GM12878 (cell line): ENCODE data around the gene CCER1. TPM values are rescaled to one million over a fixed set of nuclear protein-coding genes. Genes with fewer than 3 reads are reported as not detected.

ENCODE experiments used
- ATAC-seq: fragments of 200-7000 bp; cut with Tn5 transposase; 3 replicates; pipeline ENCODE4 v1.9.1; 2020; ENCODE audit warnings: mild to moderate bottlenecking, moderate library complexity
- BruUV-seq: library from RNA; stranded (reverse); fragments of 400-500 nt; replicated peaks from 2 replicates; lab custom pipeline; 2021; lab: Mats Ljungman, UMichigan
- CTCF ChIA-PET: fragments of 300-600 bp; sonication (Branson Sonifier 250); formaldehyde crosslinking; extraction: SDS; loops from one replicate; lab custom pipeline; 2021; ENCODE audit warnings: inconsistent platforms; lab: Yijun Ruan, JAX
- POLR2A ChIA-PET: fragments of 350-600 bp; formaldehyde crosslinking; extraction: SDS; loops from one replicate; lab custom pipeline; 2021; ENCODE audit warnings: inconsistent platforms; lab: Charles Lee
- RAD21 ChIA-PET: fragments of 300-600 bp; sonication (Branson Sonifier 250); formaldehyde crosslinking; loops from one replicate; lab custom pipeline; 2023; ENCODE audit warnings: antibody characterized with exemption; ENCODE audit not compliant: unreplicated experiment; lab: Charles Lee
- SMC1A ChIA-PET: fragments of 300-600 bp; sonication (Branson Sonifier 250); formaldehyde crosslinking; loops from one replicate; lab custom pipeline; 2023; ENCODE audit not compliant: unreplicated experiment, uncharacterized antibody; lab: Charles Lee
- DNase-seq: peaks from one replicate; pipeline ENCODE4 v3.0.0-alpha.2; 2011; ENCODE audit warnings: low read depth, low spot score
- FAIRE-seq: peaks from 3 replicates; lab custom pipeline; 2011; peaks lifted over from hg19 to GRCh38; lab: Jason Lieb, UNC
- H2AFZ ChIP-seq: 2 replicates; pipeline ENCODE4 v1.6.0; 2011; ENCODE audit warnings: low read depth, low read length, control low read depth; ENCODE audit not compliant: control insufficient read depth
- H3K27ac ChIP-seq: 2 replicates; pipeline ENCODE4 v1.5.1; 2011; ENCODE audit warnings: control low read depth; ENCODE audit not compliant: control insufficient read depth, insufficient read depth
- H3K27me3 ChIP-seq, 2 experiments: replicated peaks in 1 of 2; 2 replicates each; pipeline versions ENCODE4 v1.6.0 to v1.6.1; 2011; ENCODE audit warnings: low read length in 1 of 2; ENCODE audit not compliant: control insufficient read depth in 2 of 2, insufficient read depth in 2 of 2
- H3K36me3 ChIP-seq, 2 experiments: 2 replicates each; pipeline ENCODE4 v1.5.1; 2011; ENCODE audit warnings: low read length in 1 of 2; ENCODE audit not compliant: control insufficient read depth in 2 of 2, insufficient read depth in 2 of 2
- H3K4me1 ChIP-seq: 2 replicates; pipeline ENCODE4 v1.6.1; 2011; ENCODE audit warnings: mild to moderate bottlenecking, low read length, moderate library complexity, mixed read lengths; ENCODE audit not compliant: control insufficient read depth, insufficient read depth
- H3K4me2 ChIP-seq: 2 replicates; pipeline ENCODE4 v1.6.0; 2011; ENCODE audit warnings: control low read depth; ENCODE audit not compliant: control insufficient read depth, insufficient read depth
- H3K4me3 ChIP-seq: fragments of 200-600 bp; sonication (generic); 2 replicates; pipeline ENCODE4 v1.5.1; 2016
- H3K79me2 ChIP-seq: 2 replicates; pipeline ENCODE4 v1.6.0; 2011; ENCODE audit warnings: low read length; ENCODE audit not compliant: control insufficient read depth, insufficient read depth
- H3K9ac ChIP-seq: 2 replicates; pipeline ENCODE4 v1.8.0; 2011; ENCODE audit warnings: low read length, control low read depth, mixed read lengths; ENCODE audit not compliant: control insufficient read depth, insufficient read depth
- H3K9me3 ChIP-seq: replicated peaks from 3 replicates; pipeline ENCODE4 v1.5.1; 2011; ENCODE audit warnings: mild to moderate bottlenecking, low read length; ENCODE audit not compliant: control insufficient read depth, insufficient read depth
- H4K20me1 ChIP-seq: 2 replicates; pipeline ENCODE4 v1.6.0; 2011; ENCODE audit not compliant: control insufficient read depth, insufficient read depth
- ATF7 ChIP-seq: fragments of 450-650 bp; IDR thresholded peaks from 2 replicates; pipeline ENCODE4 v1.6.1; 2016; ENCODE audit warnings: low read depth, mild to moderate bottlenecking
- CBX3 ChIP-seq: fragments of 200-600 bp; sonication (generic); IDR thresholded peaks from 2 replicates; pipeline ENCODE4 v1.6.1; 2016; ENCODE audit warnings: low read depth, borderline replicate concordance
- EED ChIP-seq: sonication (generic); IDR thresholded peaks from 2 replicates; pipeline ENCODE4 v1.6.1; 2016; ENCODE audit warnings: antibody characterized with exemption, low read depth
- KDM1A ChIP-seq: fragments of 200-600 bp; sonication (generic); IDR thresholded peaks from 2 replicates; pipeline ENCODE4 v1.6.1; 2016; ENCODE audit warnings: borderline replicate concordance
- MXI1 ChIP-seq: fragments of 150-350 bp; IDR thresholded peaks from 2 replicates; pipeline ENCODE4 v1.6.1; 2011; ENCODE audit warnings: low read depth, mild to moderate bottlenecking, inconsistent platforms, low read length, improper control_type of control experiment
- RAD51 ChIP-seq: fragments of 450-650 bp; IDR thresholded peaks from 2 replicates; pipeline ENCODE4 v1.6.1; 2016; ENCODE audit warnings: moderate library complexity, mild to moderate bottlenecking, inconsistent platforms
- SMAD5 ChIP-seq: IDR thresholded peaks from 2 replicates; pipeline ENCODE4 v1.6.1; 2016; ENCODE audit warnings: antibody characterized with exemption, low read depth
- SP1 ChIP-seq: IDR thresholded peaks from one replicate; pipeline ENCODE4 v1.6.1; 2011; ENCODE audit warnings: low read depth, low read length
- SUPT20H ChIP-seq: IDR thresholded peaks from 2 replicates; pipeline ENCODE4 v1.6.1; 2011; ENCODE audit warnings: low read depth, mild to moderate bottlenecking, low read length, moderate library complexity, borderline replicate concordance; ENCODE audit not compliant: control insufficient read depth
- TARDBP ChIP-seq: IDR thresholded peaks from 2 replicates; pipeline ENCODE4 v1.6.1; 2016; ENCODE audit warnings: borderline replicate concordance
- YBX1 ChIP-seq: fragments of 450-650 bp; IDR thresholded peaks from 2 replicates; pipeline ENCODE4 v1.6.1; 2016; ENCODE audit warnings: antibody characterized with exemption
- ZBTB40 ChIP-seq: fragments of 450-650 bp; IDR thresholded peaks from 2 replicates; pipeline ENCODE4 v1.6.1; 2016; ENCODE audit warnings: mild to moderate bottlenecking, moderate library complexity, borderline replicate concordance
- ZNF217 ChIP-seq: fragments of 450-650 bp; IDR thresholded peaks from 2 replicates; pipeline ENCODE4 v1.6.1; 2017; ENCODE audit warnings: antibody characterized with exemption, mild to moderate bottlenecking
- WGBS: methylation state at CpG from one replicate; pipeline ENCODE4 v1.1.6; 2016; ENCODE audit warnings: low lambda C conversion rate; ENCODE audit not compliant: insufficient replicate concordance, insufficient coverage; ENCODE audit errors: missing lambda C conversion rate; 5-methylcytosine and 5-hydroxymethylcytosine counted together
- in situ Hi-C: fragments of 300-500 bp; cut with MboI; formaldehyde crosslinking; loops from 9 replicates; pipeline ENCODE4 v1.14.3; 2018; ENCODE audit warnings: mixed read lengths
- intact Hi-C: fragments of 100-400 bp; cut with micrococcal nuclease; formaldehyde crosslinking; loops from one replicate; pipeline ENCODE4 v1.14.2; 2022; ENCODE audit not compliant: unreplicated experiment
- polyA plus RNA-seq, 11 experiments: library from polyadenylated mRNA; depleted of rRNA in 4 of 11; unstranded in 6 of 11; stranded (reverse) in 5 of 11; fragments of >200 nt; fragmentation: Nextera tagmentation in 4 of 11; fragmentation: Illumina TruSeq in 1 of 11; extraction: Ambion mirVana in 4 of 11; extraction: Trizol in 1 of 11; gene quantifications; 1 replicate in 1 of 11; 2 replicates in 10 of 11; pipeline versions ENCODE4 v1.2.1 to v1.2.3, GENCODE V29; 2011 to 2016; ENCODE audit warnings: inconsistent platforms in 2 of 11, missing spikeins in 2 of 11, low read depth in 1 of 11
- total RNA-seq, 4 experiments: library from RNA; depleted of rRNA in 3 of 4; stranded (reverse); fragments of >200 nt in 3 of 4; fragmentation: Illumina TruSeq in 1 of 4; extraction: Trizol in 1 of 4; gene quantifications; 2 replicates each; pipeline versions ENCODE4 v1.2.1 to v1.2.3, GENCODE V29; 2013 to 2021
- TF ChIP-seq, protein P1 (sequence below): fragments of 450-650 bp; IDR thresholded peaks from 2 replicates; pipeline ENCODE4 v1.6.1; 2016; ENCODE audit warnings: mild to moderate bottlenecking
- TF ChIP-seq, protein P2 (sequence below): fragments of 450-650 bp; IDR thresholded peaks from 2 replicates; pipeline ENCODE4 v1.6.1; 2017; ENCODE audit warnings: low read depth, mild to moderate bottlenecking, moderate library complexity
- TF ChIP-seq, protein P3 (sequence below): IDR thresholded peaks from 2 replicates; pipeline ENCODE4 v1.6.1; 2012; ENCODE audit warnings: low read depth, low read length, improper control_type of control experiment

The CCER1 gene
- total and polyA plus RNA-seq, 10 of the 15 experiments (the other 5 are each of a cell fraction or from before 2014, with no cell fraction given) = 0.01 TPM; not detected in 9

- TF ChIP-seq, protein P1, sequence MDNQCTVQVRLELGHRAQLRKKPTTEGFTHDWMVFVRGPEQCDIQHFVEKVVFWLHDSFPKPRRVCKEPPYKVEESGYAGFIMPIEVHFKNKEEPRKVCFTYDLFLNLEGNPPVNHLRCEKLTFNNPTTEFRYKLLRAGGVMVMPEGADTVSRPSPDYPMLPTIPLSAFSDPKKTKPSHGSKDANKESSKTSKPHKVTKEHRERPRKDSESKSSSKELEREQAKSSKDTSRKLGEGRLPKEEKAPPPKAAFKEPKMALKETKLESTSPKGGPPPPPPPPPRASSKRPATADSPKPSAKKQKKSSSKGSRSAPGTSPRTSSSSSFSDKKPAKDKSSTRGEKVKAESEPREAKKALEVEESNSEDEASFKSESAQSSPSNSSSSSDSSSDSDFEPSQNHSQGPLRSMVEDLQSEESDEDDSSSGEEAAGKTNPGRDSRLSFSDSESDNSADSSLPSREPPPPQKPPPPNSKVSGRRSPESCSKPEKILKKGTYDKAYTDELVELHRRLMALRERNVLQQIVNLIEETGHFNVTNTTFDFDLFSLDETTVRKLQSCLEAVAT = no peak
- no peak for TF ChIP-seq ATF7
- TF ChIP-seq SUPT20H = no peak
- no peak for TF ChIP-seq RAD51
- no peak for TF ChIP-seq SMAD5
Measured at GRCh38 chr12:90922145-90922627, 32.8 kb downstream of the CCER1 start (continued).

- ChIA-PET RAD21 (no interaction called here), CTCF (interaction anchor here (0.8 to 0.9 kb wide), 2 partner anchors 12 to 188 kb away, joined by 3 read pairs; no protein-coding TSS in a partner anchor), SMC1A (no interaction called here), POLR2A (no interaction called here)
- Histone ChIP-seq H3K9ac (no peak overlapping the region), H2AFZ (no peak overlapping the region), H3K4me1 (no peaks in the 10 kb centered on the region), H3K36me3 (no peaks in the 10 kb centered on the region), H3K79me2 (no peaks in the 10 kb centered on the region), H4K20me1 (no peaks in the 10 kb centered on the region), H3K27me3 (no peaks in the 10 kb centered on the region), H3K4me3 (no peak overlapping the region), H3K27ac (no peak overlapping the region), H3K4me2 (no peak overlapping the region), H3K9me3 (no peaks in the 10 kb centered on the region)
- DNase-seq = no peak
- no TSS peak for BruUV-seq
- in situ Hi-C loops (no loop called here), intact Hi-C loops (no loop called here)
- 0% methylated on average over 1 of the region's 1 CpG for WGBS
- no peak for FAIRE-seq
- no peak for ATAC-seq
- TF ChIP-seq SP1 (no peak), TARDBP (no peak), YBX1 (no peak), EED (no peak), CBX3 (no peak), KDM1A (no peak), MXI1 (no peak), ZBTB40 (no peak), ZNF217 (no peak)
- TF ChIP-seq, protein P2, sequence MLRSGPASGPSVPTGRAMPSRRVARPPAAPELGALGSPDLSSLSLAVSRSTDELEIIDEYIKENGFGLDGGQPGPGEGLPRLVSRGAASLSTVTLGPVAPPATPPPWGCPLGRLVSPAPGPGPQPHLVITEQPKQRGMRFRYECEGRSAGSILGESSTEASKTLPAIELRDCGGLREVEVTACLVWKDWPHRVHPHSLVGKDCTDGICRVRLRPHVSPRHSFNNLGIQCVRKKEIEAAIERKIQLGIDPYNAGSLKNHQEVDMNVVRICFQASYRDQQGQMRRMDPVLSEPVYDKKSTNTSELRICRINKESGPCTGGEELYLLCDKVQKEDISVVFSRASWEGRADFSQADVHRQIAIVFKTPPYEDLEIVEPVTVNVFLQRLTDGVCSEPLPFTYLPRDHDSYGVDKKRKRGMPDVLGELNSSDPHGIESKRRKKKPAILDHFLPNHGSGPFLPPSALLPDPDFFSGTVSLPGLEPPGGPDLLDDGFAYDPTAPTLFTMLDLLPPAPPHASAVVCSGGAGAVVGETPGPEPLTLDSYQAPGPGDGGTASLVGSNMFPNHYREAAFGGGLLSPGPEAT = no peak
- TF ChIP-seq, protein P3, sequence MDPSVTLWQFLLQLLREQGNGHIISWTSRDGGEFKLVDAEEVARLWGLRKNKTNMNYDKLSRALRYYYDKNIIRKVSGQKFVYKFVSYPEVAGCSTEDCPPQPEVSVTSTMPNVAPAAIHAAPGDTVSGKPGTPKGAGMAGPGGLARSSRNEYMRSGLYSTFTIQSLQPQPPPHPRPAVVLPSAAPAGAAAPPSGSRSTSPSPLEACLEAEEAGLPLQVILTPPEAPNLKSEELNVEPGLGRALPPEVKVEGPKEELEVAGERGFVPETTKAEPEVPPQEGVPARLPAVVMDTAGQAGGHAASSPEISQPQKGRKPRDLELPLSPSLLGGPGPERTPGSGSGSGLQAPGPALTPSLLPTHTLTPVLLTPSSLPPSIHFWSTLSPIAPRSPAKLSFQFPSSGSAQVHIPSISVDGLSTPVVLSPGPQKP = no peak
Measured at GRCh38 chr12:90921536-90921935, 33.4 kb downstream of the CCER1 start.
